ENCODE data around the gene DAB1.

The DAB1 gene

DNA sequence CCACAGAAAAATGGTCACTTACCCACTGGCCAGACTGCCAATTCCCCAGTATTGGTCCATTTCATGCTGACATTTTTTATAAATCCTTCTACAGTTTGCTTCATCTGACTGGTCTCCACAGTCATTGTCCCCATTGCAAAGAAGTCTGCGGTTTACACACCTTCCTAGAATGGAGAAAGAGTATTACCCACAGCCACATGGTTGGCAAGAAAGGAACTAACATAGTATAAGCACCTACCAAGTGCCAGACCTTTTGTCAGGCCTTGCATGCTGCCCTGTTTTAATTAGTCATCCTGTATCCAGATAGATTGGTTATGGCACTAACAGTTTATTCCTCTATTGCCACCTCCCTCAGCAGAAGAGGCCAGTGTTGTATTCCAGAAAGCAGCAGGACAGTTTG lies 469.2 kb downstream of the DAB1 start:
- Histone ChIP-seq H3K9me2 (replicated peaks; ENCODE audit: insufficient read depth, low read length) (no peaks in the 10 kb centered on the region), H4K20me1 (ENCODE audit: low read depth, low read length) (no peaks in the 10 kb centered on the region), H3K4me2 (ENCODE audit: low read depth, low read length, poor library complexity, severe bottlenecking) (no peak overlapping the region), H3K9me3 (ENCODE audit: insufficient read depth, low read length) (no peaks in the 10 kb centered on the region), H3K79me2 (ENCODE audit: insufficient read depth, low read length) (no peaks in the 10 kb centered on the region), H2AFZ (ENCODE audit: low read depth, low read length, severe bottlenecking) (no peak overlapping the region), H3K4me3 (ENCODE audit: insufficient read depth, low read length, poor library complexity, severe bottlenecking) (no peak overlapping the region), H3K27me3 (ENCODE audit: low read length) (no peaks in the 10 kb centered on the region), H3K9ac (ENCODE audit: low read length) (no peak overlapping the region), H3F3A (ENCODE audit: insufficient read depth) (no peaks in the 10 kb centered on the region), H3K27ac (ENCODE audit: low read depth, low read length) (no peak overlapping the region), H3K36me3 (ENCODE audit: low read length) (no peaks in the 10 kb centered on the region)
- no peak for TF ChIP-seq EZH2phosphoT487 (conservative IDR thresholded peaks at IDR 0.05; ENCODE audit: low read length)
- TF ChIP-seq, protein P1, sequence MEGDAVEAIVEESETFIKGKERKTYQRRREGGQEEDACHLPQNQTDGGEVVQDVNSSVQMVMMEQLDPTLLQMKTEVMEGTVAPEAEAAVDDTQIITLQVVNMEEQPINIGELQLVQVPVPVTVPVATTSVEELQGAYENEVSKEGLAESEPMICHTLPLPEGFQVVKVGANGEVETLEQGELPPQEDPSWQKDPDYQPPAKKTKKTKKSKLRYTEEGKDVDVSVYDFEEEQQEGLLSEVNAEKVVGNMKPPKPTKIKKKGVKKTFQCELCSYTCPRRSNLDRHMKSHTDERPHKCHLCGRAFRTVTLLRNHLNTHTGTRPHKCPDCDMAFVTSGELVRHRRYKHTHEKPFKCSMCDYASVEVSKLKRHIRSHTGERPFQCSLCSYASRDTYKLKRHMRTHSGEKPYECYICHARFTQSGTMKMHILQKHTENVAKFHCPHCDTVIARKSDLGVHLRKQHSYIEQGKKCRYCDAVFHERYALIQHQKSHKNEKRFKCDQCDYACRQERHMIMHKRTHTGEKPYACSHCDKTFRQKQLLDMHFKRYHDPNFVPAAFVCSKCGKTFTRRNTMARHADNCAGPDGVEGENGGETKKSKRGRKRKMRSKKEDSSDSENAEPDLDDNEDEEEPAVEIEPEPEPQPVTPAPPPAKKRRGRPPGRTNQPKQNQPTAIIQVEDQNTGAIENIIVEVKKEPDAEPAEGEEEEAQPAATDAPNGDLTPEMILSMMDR (IDR thresholded peaks at IDR 0.05; ENCODE audit: insufficient read depth, low read length, poor library complexity, severe bottlenecking), result no peak

DNA sequence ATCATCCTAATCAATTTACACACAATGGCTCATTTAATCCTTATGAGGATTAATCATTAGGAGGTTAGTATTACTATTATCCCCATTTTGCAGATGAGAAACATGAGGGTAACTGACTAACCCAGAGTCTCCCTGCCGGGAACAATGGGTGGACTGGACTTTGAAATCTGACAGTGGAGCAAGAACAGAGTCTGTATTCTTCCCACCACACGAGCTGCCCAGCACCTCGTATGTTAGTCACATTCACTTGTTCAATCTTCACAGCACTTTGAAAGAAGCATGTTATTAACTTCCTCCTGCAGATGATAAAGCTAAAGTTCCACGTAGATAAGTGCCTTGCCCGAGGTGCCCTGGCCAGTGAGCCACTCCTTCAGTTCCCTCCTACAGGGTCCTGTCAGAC lies 470.5 kb downstream of the DAB1 start:
- no peaks in the 10 kb centered on the region for H3K9me3 ChIP-seq (ENCODE audit: insufficient read depth, low read length)
- H3K27me3 ChIP-seq (ENCODE audit: low read length), result no peaks in the 10 kb centered on the region
- no peak overlapping the region for H2AFZ ChIP-seq (ENCODE audit: low read depth, low read length, severe bottlenecking)
- no peak overlapping the region for H3K27ac ChIP-seq (ENCODE audit: low read depth, low read length)
- H3K4me3 ChIP-seq (ENCODE audit: insufficient read depth, low read length, poor library complexity, severe bottlenecking), result no peak overlapping the region
- no peaks in the 10 kb centered on the region for H3F3A ChIP-seq (ENCODE audit: insufficient read depth)
- H3K9me2 ChIP-seq (replicated peaks; ENCODE audit: insufficient read depth, low read length), result no peaks in the 10 kb centered on the region
- no peak overlapping the region for H3K4me2 ChIP-seq (ENCODE audit: low read depth, low read length, poor library complexity, severe bottlenecking)
- TF ChIP-seq EZH2phosphoT487 (conservative IDR thresholded peaks at IDR 0.05; ENCODE audit: low read length), result no peak
- H3K79me2 ChIP-seq (ENCODE audit: insufficient read depth, low read length), result no peaks in the 10 kb centered on the region
- H3K9ac ChIP-seq (ENCODE audit: low read length), result no peak overlapping the region
- H3K36me3 ChIP-seq (ENCODE audit: low read length), result no peaks in the 10 kb centered on the region
- H4K20me1 ChIP-seq (ENCODE audit: low read depth, low read length), result no peaks in the 10 kb centered on the region

DNA sequence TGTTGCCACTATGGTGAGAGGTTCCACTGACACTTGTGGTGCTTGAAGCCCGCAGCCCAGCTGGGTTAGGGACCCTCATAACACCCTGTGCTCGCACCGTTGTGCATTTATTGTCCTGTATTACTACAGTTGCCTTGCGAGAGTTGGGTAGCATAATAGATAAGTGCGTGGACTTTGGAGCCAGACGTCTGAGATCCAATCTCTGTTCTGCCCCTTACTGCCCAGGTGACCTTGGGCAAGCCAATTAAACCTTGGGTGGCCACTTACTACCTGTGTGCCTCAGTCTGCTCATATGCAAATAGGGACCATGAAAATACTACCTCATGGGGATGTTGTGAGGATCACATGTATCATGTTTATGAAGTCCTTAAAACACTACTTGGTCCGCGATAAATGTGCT lies 471.4 kb downstream of the DAB1 start:
- no peaks in the 10 kb centered on the region for H3K27me3 ChIP-seq (ENCODE audit: low read length)
- no peak overlapping the region for H3K9ac ChIP-seq (ENCODE audit: low read length)
- no peaks in the 10 kb centered on the region for H3K9me3 ChIP-seq (ENCODE audit: insufficient read depth, low read length)
- TF ChIP-seq, protein P1 (IDR thresholded peaks at IDR 0.05; ENCODE audit: insufficient read depth, low read length, poor library complexity, severe bottlenecking), result no peak
- no peak for TF ChIP-seq EZH2phosphoT487 (conservative IDR thresholded peaks at IDR 0.05; ENCODE audit: low read length)
- no peaks in the 10 kb centered on the region for H3K36me3 ChIP-seq (ENCODE audit: low read length)
- no peak overlapping the region for H3K4me2 ChIP-seq (ENCODE audit: low read depth, low read length, poor library complexity, severe bottlenecking)
- H3K27ac ChIP-seq (ENCODE audit: low read depth, low read length), result no peak overlapping the region
- H3F3A ChIP-seq (ENCODE audit: insufficient read depth), result no peaks in the 10 kb centered on the region
- H3K9me2 ChIP-seq (replicated peaks; ENCODE audit: insufficient read depth, low read length), result no peaks in the 10 kb centered on the region
- no peaks in the 10 kb centered on the region for H4K20me1 ChIP-seq (ENCODE audit: low read depth, low read length)
- H3K79me2 ChIP-seq (ENCODE audit: insufficient read depth, low read length), result no peaks in the 10 kb centered on the region
- H2AFZ ChIP-seq (ENCODE audit: low read depth, low read length, severe bottlenecking), result no peak overlapping the region
- no peak overlapping the region for H3K4me3 ChIP-seq (ENCODE audit: insufficient read depth, low read length, poor library complexity, severe bottlenecking)

DNA sequence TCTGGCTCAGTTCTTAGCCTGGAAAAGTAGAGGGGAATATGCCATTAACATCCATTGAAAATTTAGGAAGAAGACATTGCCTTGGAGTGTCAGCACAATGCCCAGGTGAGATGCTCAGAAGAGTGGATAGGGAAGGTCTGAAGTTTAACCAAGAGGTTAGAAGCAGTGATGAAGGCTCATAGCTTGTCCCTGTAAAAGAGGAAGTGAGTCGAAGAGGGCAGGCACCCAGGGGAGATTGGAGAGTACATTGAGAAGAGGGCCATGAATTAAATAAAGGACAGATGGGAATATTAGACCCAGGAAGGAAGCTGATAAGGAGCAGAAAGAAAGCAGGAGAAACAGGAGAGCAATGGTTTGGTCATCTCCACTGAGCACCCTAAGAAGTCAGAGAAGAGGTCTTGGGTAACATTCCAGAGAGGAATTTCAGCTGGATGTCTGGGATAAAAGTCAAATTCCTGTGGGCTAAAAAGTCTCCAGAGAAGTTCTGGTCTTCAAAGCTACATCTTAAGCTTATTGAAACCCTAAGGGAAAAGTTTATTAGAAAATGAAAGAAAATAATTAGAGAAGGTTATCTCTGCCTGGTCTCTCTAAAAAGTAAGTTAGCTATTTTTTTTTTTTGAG lies 475.3 kb downstream of the DAB1 start:
- no peaks in the 10 kb centered on the region for H3K9me2 ChIP-seq (replicated peaks; ENCODE audit: insufficient read depth, low read length)
- no peak overlapping the region for H3K4me3 ChIP-seq (ENCODE audit: insufficient read depth, low read length, poor library complexity, severe bottlenecking)
- H4K20me1 ChIP-seq (ENCODE audit: low read depth, low read length), result no peaks in the 10 kb centered on the region
- TF ChIP-seq EZH2phosphoT487 (conservative IDR thresholded peaks at IDR 0.05; ENCODE audit: low read length), result no peak
- TF ChIP-seq, protein P1 (IDR thresholded peaks at IDR 0.05; ENCODE audit: insufficient read depth, low read length, poor library complexity, severe bottlenecking), result no peak
- H3K79me2 ChIP-seq (ENCODE audit: insufficient read depth, low read length), result no peaks in the 10 kb centered on the region
- H3K36me3 ChIP-seq (ENCODE audit: low read length), result no peaks in the 10 kb centered on the region
- no peak overlapping the region for H3K27ac ChIP-seq (ENCODE audit: low read depth, low read length)
- no peak overlapping the region for H3K4me2 ChIP-seq (ENCODE audit: low read depth, low read length, poor library complexity, severe bottlenecking)
- no peaks in the 10 kb centered on the region for H3F3A ChIP-seq (ENCODE audit: insufficient read depth)
- H3K27me3 ChIP-seq (ENCODE audit: low read length), result no peaks in the 10 kb centered on the region
- H3K9me3 ChIP-seq (ENCODE audit: insufficient read depth, low read length), result no peaks in the 10 kb centered on the region
- H2AFZ ChIP-seq (ENCODE audit: low read depth, low read length, severe bottlenecking), result no peak overlapping the region
- H3K9ac ChIP-seq (ENCODE audit: low read length), result no peak overlapping the region
